GM12872 (cell line): ENCODE measurements around the gene CDC42BPG.

Source experiments
- TF ChIP-seq, protein P1 (sequence below): IDR thresholded peaks from 3 replicates; pipeline ENCODE4 v1.5.1; 2011; ENCODE audit warnings: low read depth, mild to moderate bottlenecking, low read length, moderate library complexity; ENCODE audit not compliant: insufficient read depth

The CDC42BPG gene

DNA sequence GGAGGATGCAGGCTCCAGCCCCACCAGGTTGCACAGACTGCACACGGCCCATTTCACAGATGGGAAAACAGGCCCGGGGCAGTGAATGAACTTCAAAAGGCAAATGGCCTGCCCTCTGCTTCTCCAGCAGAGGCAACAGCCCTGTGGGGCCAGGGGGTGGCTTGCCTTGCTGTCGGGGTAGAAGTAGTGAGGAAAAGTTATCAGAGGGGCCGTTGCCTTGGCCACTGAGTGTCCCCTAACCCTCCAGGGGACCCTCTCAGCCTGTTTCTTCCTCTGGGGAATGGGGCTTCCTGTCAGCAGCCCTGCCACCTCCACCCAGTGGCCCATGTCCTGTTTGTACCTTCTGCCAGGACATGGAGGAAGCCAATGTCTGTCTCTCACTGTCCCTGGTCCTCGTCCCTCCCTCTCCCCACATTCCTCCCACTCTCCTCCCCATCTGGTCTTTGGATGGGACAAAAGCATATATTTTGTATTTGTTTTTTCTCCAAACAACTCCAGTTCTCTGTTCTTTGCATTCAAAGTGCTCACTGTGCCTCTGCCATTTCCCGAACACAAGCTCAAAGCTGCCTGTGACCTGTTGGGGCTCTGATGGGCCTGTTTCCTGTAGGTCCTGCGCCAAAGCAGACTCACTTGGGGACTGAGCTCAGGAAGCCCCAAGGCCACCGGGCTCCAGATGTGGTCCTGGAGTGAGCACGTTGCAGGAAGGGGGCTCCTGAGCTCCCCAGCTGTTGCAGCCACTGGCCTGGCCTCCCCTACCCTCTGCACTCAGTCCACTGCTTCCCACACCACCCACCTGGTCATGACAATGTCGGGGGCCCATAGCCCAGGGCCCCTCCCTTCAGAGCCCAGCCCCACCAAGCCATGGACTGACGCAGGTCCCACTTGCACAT lies 50.9 kb downstream of the CDC42BPG start:
- TF ChIP-seq, protein P1, sequence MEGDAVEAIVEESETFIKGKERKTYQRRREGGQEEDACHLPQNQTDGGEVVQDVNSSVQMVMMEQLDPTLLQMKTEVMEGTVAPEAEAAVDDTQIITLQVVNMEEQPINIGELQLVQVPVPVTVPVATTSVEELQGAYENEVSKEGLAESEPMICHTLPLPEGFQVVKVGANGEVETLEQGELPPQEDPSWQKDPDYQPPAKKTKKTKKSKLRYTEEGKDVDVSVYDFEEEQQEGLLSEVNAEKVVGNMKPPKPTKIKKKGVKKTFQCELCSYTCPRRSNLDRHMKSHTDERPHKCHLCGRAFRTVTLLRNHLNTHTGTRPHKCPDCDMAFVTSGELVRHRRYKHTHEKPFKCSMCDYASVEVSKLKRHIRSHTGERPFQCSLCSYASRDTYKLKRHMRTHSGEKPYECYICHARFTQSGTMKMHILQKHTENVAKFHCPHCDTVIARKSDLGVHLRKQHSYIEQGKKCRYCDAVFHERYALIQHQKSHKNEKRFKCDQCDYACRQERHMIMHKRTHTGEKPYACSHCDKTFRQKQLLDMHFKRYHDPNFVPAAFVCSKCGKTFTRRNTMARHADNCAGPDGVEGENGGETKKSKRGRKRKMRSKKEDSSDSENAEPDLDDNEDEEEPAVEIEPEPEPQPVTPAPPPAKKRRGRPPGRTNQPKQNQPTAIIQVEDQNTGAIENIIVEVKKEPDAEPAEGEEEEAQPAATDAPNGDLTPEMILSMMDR = no peak

DNA sequence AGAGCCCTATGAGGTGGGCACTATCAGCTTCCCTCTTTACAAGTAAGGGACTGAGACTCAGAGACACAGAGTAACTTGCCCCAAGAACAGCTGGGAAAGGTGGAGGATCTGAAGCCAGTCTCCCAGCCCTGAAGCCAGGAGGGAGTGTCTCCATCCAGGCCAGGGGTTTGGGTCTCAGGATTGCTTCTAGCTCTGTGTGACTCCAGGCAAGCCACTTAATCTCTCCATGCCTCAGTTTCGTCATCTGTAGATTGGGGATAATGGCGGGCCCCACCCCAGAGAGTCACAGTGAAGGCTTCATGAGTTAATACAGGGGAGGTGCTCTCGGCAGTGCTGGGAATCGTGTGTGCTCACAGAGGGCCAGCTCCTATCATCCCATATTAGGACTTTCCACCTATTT lies 52.0 kb downstream of the CDC42BPG start:
- TF ChIP-seq, protein P1 = no peak

GRCh38 chr11:64791781-64792291 lies 52.6 kb downstream of the CDC42BPG start:
- TF ChIP-seq, protein P1 = no peak

DNA sequence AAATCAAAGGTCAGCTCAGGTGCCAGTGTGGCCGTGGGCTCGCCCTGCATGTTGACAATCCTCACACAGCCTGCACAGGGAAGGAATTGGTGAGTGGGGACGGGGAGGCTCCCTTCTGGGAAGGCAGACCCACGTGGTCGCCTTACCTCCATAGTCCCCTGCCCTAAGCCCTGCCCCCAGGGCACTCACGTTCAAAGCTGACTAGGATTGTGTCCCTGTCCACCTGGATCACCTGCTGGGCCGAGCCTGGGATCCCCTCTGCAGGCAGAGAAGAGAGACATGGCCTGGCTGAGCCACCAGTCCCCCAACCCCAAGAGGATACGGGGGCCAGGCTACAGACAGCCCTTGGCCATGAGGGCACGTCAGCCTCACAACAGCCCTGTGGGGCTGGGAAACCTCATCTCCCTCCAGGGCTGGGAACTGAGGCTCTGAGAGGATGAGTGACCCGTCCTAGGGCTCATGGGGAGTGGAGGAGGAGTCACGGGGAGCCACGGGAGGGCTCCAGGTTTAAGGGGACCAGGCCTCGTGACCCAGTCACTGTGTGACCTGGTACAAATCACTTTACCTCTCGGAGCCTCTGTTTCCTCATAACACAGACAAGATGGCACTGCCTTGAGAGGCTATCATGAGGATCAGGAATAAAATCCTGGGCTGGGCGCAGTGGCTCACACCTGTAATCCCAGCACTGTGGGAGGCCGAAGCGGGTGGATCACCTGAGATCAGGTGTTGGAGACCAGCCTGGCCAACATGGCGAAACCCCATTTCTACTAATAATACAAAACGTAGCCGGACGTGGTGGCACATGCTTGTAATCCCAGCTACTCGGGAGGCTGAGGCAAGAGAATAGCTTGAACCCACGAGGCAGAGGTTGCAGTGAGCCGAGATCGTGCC lies 54.0 kb downstream of the CDC42BPG start:
- TF ChIP-seq, protein P1 = no peak

GRCh38 chr11:64789331-64790204 lies 54.9 kb downstream of the CDC42BPG start:
- TF ChIP-seq, protein P1 = no peak

GRCh38 chr11:64788321-64789215 lies 55.9 kb downstream of the CDC42BPG start:
- TF ChIP-seq, protein P1 = no peak
